ENCODE measurements around the gene VPS9D1. TPM values are rescaled to one million over a fixed set of nuclear protein-coding genes. Genes with fewer than 3 reads are reported as not detected.
"Not testable (repeated sequence)": the region's sequence is repeated elsewhere in the genome, so short reads cannot be mapped to it uniquely, and the experiment has no call there.

VPS9D1 gene
- total and polyA plus RNA-seq, 4 donors: 6.1 to 26.1 (median 18.2) TPM

GRCh38 chr16:89691231-89691985, 29.3 kb downstream of the VPS9D1 start:
- ATAC-seq (ENCODE audit: insufficient read depth, low FRiP score): no peak
- Histone ChIP-seq H3K27ac (ENCODE audit: low read depth in 1 of 2, low read length in 1 of 2) (no peak overlapping the region), H3K4me3 (no peak overlapping the region), H3K9ac (ENCODE audit: insufficient read depth in 1 of 2, low read length in 2 of 2) (no peak overlapping the region), H3K36me3 (ENCODE audit: control insufficient read depth in 4 of 4, insufficient read depth in 4 of 4, low read length in 4 of 4) (peaks cover 4 to 51% (median 21%) of the 10 kb centered on the region in 4 donors), H3K9me3 (ENCODE audit: control insufficient read depth in 4 of 4, insufficient read depth in 3 of 4, low read length in 3 of 4) (no peaks in the 10 kb centered on the region), H3K4me1 (ENCODE audit: control insufficient read depth in 5 of 5, insufficient read depth in 5 of 5, low read length in 5 of 5) (peaks cover 0 to 9% (median 4%) of the 10 kb centered on the region in 5 donors), H3K27me3 (ENCODE audit: control insufficient read depth in 3 of 3, insufficient read depth in 3 of 3, low read length in 2 of 3) (no peaks in the 10 kb centered on the region)
- 96% methylated on average over 21 of the region's 21 CpGs for WGBS, 2 donors
- TF ChIP-seq, protein P1, sequence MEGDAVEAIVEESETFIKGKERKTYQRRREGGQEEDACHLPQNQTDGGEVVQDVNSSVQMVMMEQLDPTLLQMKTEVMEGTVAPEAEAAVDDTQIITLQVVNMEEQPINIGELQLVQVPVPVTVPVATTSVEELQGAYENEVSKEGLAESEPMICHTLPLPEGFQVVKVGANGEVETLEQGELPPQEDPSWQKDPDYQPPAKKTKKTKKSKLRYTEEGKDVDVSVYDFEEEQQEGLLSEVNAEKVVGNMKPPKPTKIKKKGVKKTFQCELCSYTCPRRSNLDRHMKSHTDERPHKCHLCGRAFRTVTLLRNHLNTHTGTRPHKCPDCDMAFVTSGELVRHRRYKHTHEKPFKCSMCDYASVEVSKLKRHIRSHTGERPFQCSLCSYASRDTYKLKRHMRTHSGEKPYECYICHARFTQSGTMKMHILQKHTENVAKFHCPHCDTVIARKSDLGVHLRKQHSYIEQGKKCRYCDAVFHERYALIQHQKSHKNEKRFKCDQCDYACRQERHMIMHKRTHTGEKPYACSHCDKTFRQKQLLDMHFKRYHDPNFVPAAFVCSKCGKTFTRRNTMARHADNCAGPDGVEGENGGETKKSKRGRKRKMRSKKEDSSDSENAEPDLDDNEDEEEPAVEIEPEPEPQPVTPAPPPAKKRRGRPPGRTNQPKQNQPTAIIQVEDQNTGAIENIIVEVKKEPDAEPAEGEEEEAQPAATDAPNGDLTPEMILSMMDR (IDR thresholded peaks at IDR 0.05; ENCODE audit: control extremely low read depth, extremely low read depth): no peak
- DNase-seq: no peak

DNA sequence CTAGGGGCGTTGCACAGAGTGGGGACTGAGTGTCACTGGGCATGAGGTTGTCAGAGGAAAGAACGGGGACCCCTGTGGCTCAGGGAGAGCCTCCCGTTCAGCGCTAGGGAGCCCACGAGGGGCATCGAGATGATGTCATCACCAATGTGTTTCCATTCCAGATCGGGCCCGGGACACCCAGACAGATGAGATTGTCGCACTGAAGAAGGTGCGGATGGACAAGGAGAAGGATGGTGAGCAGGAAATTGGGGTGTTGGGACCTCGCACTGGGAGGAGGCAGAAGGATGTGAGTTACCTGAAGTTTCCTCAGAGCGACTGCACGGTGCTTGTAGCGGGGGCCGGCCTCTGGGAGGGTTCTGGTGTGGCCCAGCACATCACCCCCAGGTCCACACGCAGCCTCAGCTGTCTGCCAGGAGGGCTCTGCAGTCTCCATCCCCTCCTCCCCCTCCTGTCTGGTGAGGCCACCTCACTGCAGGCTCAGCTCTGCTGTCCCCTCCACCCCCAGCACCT, 30.3 kb downstream of the VPS9D1 start:
- no peak overlapping the region for H3K4me3 ChIP-seq
- no peak for ATAC-seq (ENCODE audit: insufficient read depth, low FRiP score)
- 92 to 94% methylated on average over 16 of the region's 16 CpGs for WGBS, 2 donors
- no peak overlapping the region for H3K27ac ChIP-seq (ENCODE audit: low read depth in 1 of 2, low read length in 1 of 2)
- H3K4me1 ChIP-seq (ENCODE audit: control insufficient read depth in 5 of 5, insufficient read depth in 5 of 5, low read length in 5 of 5): peaks cover 0 to 9% (median 4%) of the 10 kb centered on the region in 5 donors
- TF ChIP-seq, protein P1 (IDR thresholded peaks at IDR 0.05; ENCODE audit: control extremely low read depth, extremely low read depth): no peak
- H3K9me3 ChIP-seq (ENCODE audit: control insufficient read depth in 4 of 4, insufficient read depth in 3 of 4, low read length in 3 of 4): peaks cover 0 to 3% (median 0%) of the 10 kb centered on the region in 4 donors
- H3K27me3 ChIP-seq (ENCODE audit: control insufficient read depth in 3 of 3, insufficient read depth in 3 of 3, low read length in 2 of 3): no peaks in the 10 kb centered on the region
- H3K9ac ChIP-seq (ENCODE audit: insufficient read depth in 1 of 2, low read length in 2 of 2): no peak overlapping the region
- no peak for DNase-seq
- H3K36me3 ChIP-seq (ENCODE audit: control insufficient read depth in 4 of 4, insufficient read depth in 4 of 4, low read length in 4 of 4): peaks cover 4 to 43% (median 22%) of the 10 kb centered on the region in 4 donors

DNA sequence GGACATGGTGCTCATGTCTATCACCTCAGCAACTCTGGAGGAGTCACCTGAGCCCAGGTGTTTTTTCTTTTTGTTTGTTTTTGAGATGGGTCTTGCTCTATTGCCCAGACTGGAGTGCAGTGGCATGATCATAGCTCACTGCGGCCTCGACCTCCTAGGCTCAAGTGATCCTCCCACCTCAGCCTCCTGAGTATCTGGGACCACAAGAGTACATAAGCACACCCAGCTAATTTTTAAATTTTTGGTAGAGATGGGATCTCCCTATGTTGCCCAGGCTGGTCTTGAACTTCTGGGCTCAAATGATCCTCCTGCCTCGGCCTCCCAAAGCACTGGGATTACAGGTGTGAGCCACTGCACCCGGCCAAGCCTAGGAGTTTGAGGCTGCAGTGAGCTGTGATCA, 31.1 kb downstream of the VPS9D1 start:
- not testable (repeated sequence) for H3K9ac ChIP-seq (ENCODE audit: insufficient read depth in 1 of 2, low read length in 2 of 2); H3K9me3 ChIP-seq (ENCODE audit: control insufficient read depth in 4 of 4, insufficient read depth in 3 of 4, low read length in 3 of 4); H3K4me1 ChIP-seq (ENCODE audit: control insufficient read depth in 5 of 5, insufficient read depth in 5 of 5, low read length in 5 of 5); H3K4me3 ChIP-seq; DNase-seq; H3K27ac ChIP-seq (ENCODE audit: low read depth in 1 of 2, low read length in 1 of 2); ATAC-seq (ENCODE audit: insufficient read depth, low FRiP score); H3K27me3 ChIP-seq (ENCODE audit: control insufficient read depth in 3 of 3, insufficient read depth in 3 of 3, low read length in 2 of 3)
- WGBS, 2 donors: 95 to 100% methylated on average over 4 of the region's 4 CpGs
- H3K36me3 ChIP-seq (ENCODE audit: control insufficient read depth in 4 of 4, insufficient read depth in 4 of 4, low read length in 4 of 4): peaks cover 4 to 35% (median 22%) of the 10 kb centered on the region in 4 donors

- H3K4me1 ChIP-seq (ENCODE audit: control insufficient read depth in 5 of 5, insufficient read depth in 5 of 5, low read length in 5 of 5): peaks cover 0 to 9% (median 4%) of the 10 kb centered on the region in 5 donors
- no peak overlapping the region for H3K27ac ChIP-seq (ENCODE audit: low read depth in 1 of 2, low read length in 1 of 2)
- no peaks in the 10 kb centered on the region for H3K27me3 ChIP-seq (ENCODE audit: control insufficient read depth in 3 of 3, insufficient read depth in 3 of 3, low read length in 2 of 3)
- no peak overlapping the region for H3K9ac ChIP-seq (ENCODE audit: insufficient read depth in 1 of 2, low read length in 2 of 2)
- 96 to 98% methylated on average over 13 of the region's 13 CpGs for WGBS, 2 donors
- H3K4me3 ChIP-seq: no peak overlapping the region
- peaks cover 0 to 3% (median 0%) of the 10 kb centered on the region in 4 donors for H3K9me3 ChIP-seq (ENCODE audit: control insufficient read depth in 4 of 4, insufficient read depth in 3 of 4, low read length in 3 of 4)
- no peak for ATAC-seq (ENCODE audit: insufficient read depth, low FRiP score)
- DNase-seq: no peak
- peaks cover 4 to 33% (median 20%) of the 10 kb centered on the region in 4 donors for H3K36me3 ChIP-seq (ENCODE audit: control insufficient read depth in 4 of 4, insufficient read depth in 4 of 4, low read length in 4 of 4)
- TF ChIP-seq, protein P1 (IDR thresholded peaks at IDR 0.05; ENCODE audit: control extremely low read depth, extremely low read depth): no peak
Measured at GRCh38 chr16:89689142-89689541, 31.6 kb downstream of the VPS9D1 start.
